Cardiac septum (tissue), 1 donor: ENCODE data around the gene DRC1. TPM values are rescaled to one million over a fixed set of nuclear protein-coding genes. Genes with fewer than 3 reads are reported as not detected.
"Not testable (repeated sequence)": the region's sequence is repeated elsewhere in the genome, so short reads cannot be mapped to it uniquely, and the experiment has no call there.

ENCODE experiments used
- DNase-seq: peaks from one replicate; pipeline ENCODE4 v3.0.0-alpha.2; 2020; ENCODE audit warnings: low spot score
- intact Hi-C: fragments of 100-400 bp; cut with DNase I; formaldehyde crosslinking; loops from one replicate; pipeline ENCODE4 v1.14.0; 2022
- total RNA-seq: library from RNA; stranded (reverse); fragmentation: NEBNext Ultra II Directional; extraction: Animal tissue kit (Norgen Biotek cat#: 25700); gene quantifications from one replicate; pipeline ENCODE4 v1.2.1, GENCODE V29; 2021
- donor health status: DM: no; HTN: no; CAD: no.

DRC1 gene
- total RNA-seq, 1 donor from 2014 or later = 0.13 TPM

GRCh38 chr2:26459991-26460612, 58.4 kb downstream of the DRC1 start:
- intact Hi-C loops = no loop called here

GRCh38 chr2:26460613-26461031, 58.9 kb downstream of the DRC1 start:
- peak; percentile 39 for DNase-seq
- intact Hi-C loops = no loop called here

More at GRCh38 chr2:26459991-26460612, 58.4 kb downstream of the DRC1 start:
- DNase-seq = peak; percentile 49

DNA sequence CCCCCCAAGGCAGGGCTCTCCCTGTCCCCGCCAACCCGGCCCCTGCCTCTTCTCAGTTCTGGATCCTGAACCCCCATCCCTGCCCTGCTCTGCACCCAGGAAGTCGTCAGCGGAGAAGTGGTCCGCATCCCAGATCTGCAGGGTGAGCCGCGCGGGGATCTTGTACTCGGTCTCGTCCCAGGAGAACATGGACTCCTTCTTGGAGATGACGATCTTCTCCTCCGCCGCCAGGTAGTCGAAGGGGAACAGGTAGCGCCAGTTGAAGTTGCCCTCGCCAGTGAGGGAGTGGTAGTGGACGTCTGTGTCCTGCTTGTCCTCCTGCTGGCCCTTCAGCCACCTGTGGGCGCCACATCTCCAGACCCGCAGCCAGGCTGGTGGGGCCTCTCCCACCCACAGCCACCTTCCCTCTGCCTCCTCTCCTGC, 59.9 kb downstream of the DRC1 start:
- intact Hi-C loops = no loop called here
- DNase-seq = no peak

GRCh38 chr2:26462100-26462499, 60.4 kb downstream of the DRC1 start:
- intact Hi-C loops = no loop called here
- no peak for DNase-seq

DNA sequence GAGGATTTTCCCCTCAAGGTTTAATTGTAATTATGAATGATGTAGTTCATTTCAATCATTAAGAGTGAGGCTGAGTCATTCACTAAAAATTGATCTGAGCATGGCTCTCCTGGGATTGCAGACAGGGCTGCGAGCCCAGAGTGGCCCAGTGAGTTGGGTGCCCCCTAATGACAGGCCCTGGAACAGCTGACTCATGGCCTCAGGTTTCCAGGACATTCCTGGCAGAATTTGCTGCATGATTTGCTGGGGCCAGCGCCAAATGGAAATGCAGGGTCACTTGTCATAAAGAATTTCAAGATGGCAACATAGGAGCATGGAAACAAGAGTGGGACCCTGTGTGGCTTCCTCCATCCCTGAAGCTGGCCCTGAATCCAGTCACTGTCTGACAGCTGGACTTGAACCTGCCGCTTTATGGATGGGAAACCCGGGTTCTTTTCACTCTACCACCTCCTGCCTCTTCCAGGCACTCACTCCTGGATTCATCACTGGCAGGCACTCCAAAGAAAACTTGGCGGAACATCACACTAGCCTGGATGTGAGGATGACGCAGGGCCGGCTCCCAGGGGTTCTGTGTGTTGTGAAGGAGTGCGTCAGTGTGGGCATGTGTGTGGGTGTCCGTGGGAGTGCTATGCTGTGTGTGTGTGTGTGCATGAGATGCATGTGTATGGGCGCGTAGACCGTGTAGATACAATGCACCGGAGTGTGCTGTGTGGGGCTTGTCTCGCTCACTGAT, 61.0 kb downstream of the DRC1 start:
- intact Hi-C loops = no loop called here
- DNase-seq = no peak

DNA sequence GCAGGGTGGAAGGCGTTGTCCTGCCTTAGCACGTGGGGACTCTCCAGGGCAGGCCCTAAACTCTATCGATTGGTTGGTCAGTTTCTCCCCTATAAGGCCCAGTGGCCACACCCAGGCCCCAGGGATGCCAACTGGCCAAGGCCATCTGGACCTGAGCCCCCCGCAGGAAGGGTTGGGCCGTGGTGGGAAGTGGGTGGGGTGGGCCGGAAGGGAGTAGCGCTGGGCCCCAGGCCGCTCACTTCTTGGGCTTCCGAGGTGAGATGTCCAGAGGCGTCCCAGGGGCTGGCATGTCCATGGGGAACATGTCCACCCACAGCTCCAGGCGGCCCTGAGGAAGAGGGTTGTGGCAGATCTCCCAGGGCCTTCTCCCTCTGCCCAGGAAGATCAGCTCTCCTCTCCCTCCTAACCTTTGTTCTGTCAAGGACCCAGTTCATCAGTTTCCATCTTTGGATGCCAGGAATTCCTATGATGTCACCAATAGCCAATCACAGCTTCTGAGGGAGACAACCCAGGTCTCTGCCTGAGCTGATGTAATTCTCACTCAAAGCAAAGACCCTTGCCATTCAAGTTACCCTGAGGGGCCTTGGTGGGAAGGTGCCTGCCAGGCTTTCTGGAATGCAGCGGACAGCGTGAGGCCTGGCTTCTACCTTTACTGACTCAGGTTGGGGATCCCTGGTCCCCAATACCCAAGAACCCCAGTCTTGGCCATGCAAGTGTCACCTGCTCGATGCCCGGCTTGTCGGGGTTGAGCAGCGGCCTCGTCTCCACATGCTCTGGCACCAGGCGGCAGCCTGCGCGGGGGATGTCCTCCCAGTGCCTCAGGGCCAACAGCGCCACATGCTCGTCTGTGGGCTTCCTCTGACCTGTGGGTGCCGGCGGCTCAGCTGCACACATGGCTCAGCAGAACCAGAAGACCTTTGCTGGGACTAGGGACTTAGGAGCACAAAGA, 61.8 kb downstream of the DRC1 start:
- intact Hi-C loops = no loop called here
- peak; percentile 62 for DNase-seq

GRCh38 chr2:26464390-26465265, 62.9 kb downstream of the DRC1 start:
- DNase-seq = peak; percentile 31
- intact Hi-C loops = no loop called here

DNA sequence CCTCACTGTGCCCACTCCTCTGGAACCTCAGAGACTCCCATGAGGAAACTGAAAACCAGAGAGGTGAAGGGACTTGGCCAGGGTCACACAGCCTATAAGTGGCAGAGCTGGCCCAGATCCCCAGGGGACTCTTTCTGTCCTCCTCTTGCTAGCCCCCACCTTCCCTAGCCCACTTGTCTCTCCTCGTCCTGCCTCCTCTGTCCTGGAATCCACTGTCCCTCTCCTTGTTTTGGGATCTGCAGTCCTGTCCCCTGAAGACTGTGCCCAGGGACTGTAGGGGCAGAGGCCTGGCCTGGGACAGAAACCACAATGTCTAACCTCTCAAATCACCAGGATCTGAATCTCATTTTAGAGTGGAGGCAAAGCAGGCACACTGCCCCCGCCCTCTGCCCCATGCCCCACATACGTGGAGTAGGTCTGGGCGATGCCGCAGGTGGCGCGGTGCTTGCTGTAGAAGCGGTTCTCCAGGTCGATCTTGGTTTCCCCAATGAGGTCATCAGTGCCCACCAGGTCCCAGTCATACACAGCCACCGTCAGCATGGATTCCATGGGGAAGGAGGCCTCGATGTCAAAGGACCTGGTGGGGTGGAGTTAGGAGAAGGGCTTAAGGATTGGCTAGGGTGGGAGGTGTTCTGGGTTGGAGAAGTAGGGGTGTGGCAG, 63.7 kb downstream of the DRC1 start:
- intact Hi-C loops = no loop called here
- no peak for DNase-seq

DNA sequence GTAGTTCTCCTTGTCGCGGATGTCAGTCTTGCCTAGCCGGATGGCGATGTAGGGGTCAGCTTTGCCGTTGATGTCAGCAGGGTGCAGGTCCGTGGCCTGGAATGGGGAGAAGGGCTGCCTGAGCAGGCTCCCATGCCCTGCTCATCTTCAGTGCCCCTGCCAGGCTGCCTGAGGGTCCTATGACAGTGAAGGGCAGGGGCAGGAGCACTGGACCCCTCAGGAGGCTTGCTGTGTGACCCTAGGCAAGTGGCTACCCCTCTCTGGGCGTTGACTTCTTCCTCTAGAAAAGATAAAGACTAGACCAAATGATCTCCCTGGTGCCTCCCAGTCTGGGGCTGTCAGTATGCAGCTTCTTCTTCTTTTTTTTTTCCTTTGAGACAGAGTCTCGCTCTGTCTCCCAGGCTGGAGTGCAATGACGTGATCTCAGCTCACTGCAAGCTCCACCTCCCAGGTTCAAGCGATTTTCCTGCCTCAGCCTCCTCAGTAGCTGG, 64.3 kb downstream of the DRC1 start:
- intact Hi-C loops = no loop called here
- DNase-seq = no peak

DNA sequence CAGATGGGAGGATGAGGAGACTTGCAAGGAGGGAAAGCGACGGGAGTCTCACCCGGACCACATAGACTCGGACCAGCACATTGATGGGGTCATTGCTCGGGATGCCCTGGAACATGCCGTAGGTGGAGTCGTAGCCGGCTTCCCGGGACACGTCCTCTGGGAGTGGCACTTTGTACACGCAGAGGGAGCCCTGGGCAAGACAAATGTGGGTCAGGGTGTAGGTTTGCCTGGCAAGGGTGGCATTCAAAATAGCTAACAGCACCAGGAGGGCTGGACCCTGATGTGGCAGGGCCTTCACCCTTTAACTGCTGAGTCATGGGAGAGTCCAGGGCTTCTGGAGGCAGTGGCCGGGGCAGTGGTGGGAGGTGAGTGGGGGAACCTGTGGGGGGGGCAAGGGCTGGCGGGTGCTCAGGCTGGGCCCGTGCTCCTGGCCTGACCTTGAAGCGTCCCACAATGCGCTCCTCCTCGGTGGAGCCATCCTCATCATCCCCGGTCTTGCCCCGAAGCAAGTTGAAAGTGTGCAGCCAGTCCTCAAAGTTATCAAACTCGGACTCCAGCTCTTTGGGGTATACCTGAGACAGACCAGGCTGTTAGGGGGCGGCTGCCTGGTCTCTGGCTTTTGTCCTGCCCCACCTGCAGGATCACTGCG, 65.1 kb downstream of the DRC1 start:
- no peak for DNase-seq
- intact Hi-C loops = no loop called here

DNA sequence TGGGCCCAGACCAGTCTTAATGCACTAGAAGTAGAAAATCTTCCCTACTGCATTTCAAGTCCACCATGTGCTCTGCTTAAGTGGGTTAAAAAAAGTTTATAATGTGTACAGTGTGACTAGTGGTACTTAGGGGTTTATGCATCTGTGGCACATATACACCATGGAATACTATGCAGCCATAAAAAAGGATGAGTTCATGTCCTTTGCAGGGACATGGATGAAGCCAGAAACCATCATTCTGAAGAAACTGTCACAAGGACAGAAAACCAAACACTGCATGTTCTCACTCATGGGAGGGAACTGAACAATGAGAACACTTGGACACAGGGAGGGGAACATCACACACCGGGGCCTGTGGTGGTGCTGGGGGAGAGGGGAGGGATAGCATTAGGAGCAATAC, 66.8 kb downstream of the DRC1 start:
- DNase-seq, intact Hi-C loops: not testable (repeated sequence)

- peak; percentile 83 for DNase-seq
- intact Hi-C loops = no loop called here
Observed at GRCh38 chr2:26469092-26469710, 67.5 kb downstream of the DRC1 start.

GRCh38 chr2:26469955-26470354, 68.2 kb downstream of the DRC1 start:
- intact Hi-C loops = no loop called here

GRCh38 chr2:26470601-26471260, 69.0 kb downstream of the DRC1 start:
- intact Hi-C loops = no loop called here
- DNase-seq = no peak

More at GRCh38 chr2:26469955-26470354, 68.2 kb downstream of the DRC1 start:
- no peak for DNase-seq

GRCh38 chr2:26471289-26471688, 69.6 kb downstream of the DRC1 start:
- intact Hi-C loops = no loop called here
- DNase-seq = no peak

DNA sequence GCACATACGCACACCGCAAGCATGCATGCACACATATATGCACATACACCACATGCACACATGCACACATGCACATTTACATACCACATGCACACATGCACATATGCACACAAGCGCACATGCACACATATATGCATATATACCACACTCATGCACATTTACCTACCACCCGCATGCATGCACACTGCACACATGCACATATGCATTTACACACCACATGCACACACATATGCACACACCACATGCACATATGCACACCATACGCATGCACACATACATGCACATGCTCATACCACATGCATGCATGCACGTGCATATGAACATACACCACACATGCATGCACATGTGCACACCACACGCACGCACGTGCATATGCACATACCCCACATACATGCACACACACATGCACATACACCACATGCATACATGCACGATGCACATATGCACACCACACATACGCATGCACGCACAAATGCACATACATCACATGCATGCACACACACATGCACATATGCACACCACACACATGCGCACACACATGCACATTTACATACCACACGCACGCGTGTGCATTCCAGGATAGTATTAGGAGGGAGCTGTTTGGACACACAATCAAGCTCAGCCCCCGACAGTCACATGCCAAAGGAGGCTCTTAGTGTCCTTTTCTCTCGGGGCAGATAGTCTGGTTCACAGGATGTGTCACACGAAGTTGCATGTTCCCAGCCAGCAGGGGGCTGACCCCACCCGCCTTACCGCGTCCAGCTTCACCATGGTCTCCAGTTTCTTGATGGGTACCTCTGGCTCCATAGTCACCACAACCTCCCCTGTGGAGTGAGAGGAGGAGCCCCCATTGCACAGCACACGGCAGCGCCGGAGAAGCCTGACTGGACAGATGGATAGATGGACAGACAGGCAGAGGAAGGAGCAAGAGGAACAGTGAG, 70.3 kb downstream of the DRC1 start:
- intact Hi-C loops = no loop called here
- DNase-seq = no peak
